ENCODE data around the gene PFN3.
"Not testable (repeated sequence)": the region's sequence is repeated elsewhere in the genome, so short reads cannot be mapped to it uniquely, and the experiment has no call there.

The PFN3 gene

GRCh38 chr5:177428574-177429217 is 28.2 kb upstream of the PFN3 start:
- 90 to 91% methylated on average over 7 to 10 of the region's 10 CpGs for WGBS, 2 experiments (ENCODE audit: insufficient coverage in 2 of 2)
- Histone ChIP-seq H3K27ac (ENCODE audit: low read depth, low read length, severe bottlenecking) (no peak overlapping the region), H3K4me3 (ENCODE audit: extremely low read depth, insufficient read depth, low read length, poor library complexity, severe bottlenecking) (no peak overlapping the region), H3K9me3 (ENCODE audit: control insufficient read depth, low read length) (no peaks in the 10 kb centered on the region), H3K4me1 (ENCODE audit: control insufficient read depth, insufficient read depth, low read length, poor library complexity, severe bottlenecking) (peaks cover 17% of the 10 kb centered on the region), H3K36me3 (ENCODE audit: control insufficient read depth, insufficient read depth, low read length) (peaks cover 38% of the 10 kb centered on the region)

GRCh38 chr5:177427919-177428573 is 27.6 kb upstream of the PFN3 start:
- Histone ChIP-seq H3K27ac (ENCODE audit: low read depth, low read length, severe bottlenecking) (no peak overlapping the region), H3K36me3 (ENCODE audit: control insufficient read depth, insufficient read depth, low read length) (peaks cover 32% of the 10 kb centered on the region), H3K4me1 (ENCODE audit: control insufficient read depth, insufficient read depth, low read length, poor library complexity, severe bottlenecking) (peaks cover 17% of the 10 kb centered on the region), H3K9me3 (ENCODE audit: control insufficient read depth, low read length) (no peaks in the 10 kb centered on the region), H3K4me3 (ENCODE audit: extremely low read depth, insufficient read depth, low read length, poor library complexity, severe bottlenecking) (no peak overlapping the region)
- WGBS, 2 experiments (ENCODE audit: insufficient coverage in 2 of 2), result 91 to 96% methylated on average over 9 to 11 of the region's 11 CpGs

GRCh38 chr5:177427211-177427822 is 26.9 kb upstream of the PFN3 start:
- Histone ChIP-seq H3K27ac (ENCODE audit: low read depth, low read length, severe bottlenecking) (no peak overlapping the region), H3K4me1 (ENCODE audit: control insufficient read depth, insufficient read depth, low read length, poor library complexity, severe bottlenecking) (peaks cover 17% of the 10 kb centered on the region), H3K4me3 (ENCODE audit: extremely low read depth, insufficient read depth, low read length, poor library complexity, severe bottlenecking) (peak overlapping the region; percentile 76), H3K9me3 (ENCODE audit: control insufficient read depth, low read length) (no peaks in the 10 kb centered on the region), H3K36me3 (ENCODE audit: control insufficient read depth, insufficient read depth, low read length) (peaks cover 25% of the 10 kb centered on the region)
- WGBS, 2 experiments (ENCODE audit: insufficient coverage in 2 of 2), result 33 to 36% methylated on average over 10 to 11 of the region's 11 CpGs

- H3K4me3 ChIP-seq (ENCODE audit: extremely low read depth, insufficient read depth, low read length, poor library complexity, severe bottlenecking), result peak within 1 kb of the TSS; percentile 76
Measured at GRCh38 chr5:177426566-177427210, 26.2 kb upstream of the PFN3 start, which contains the start of gene GRK6. Gene GRK6, plus strand, starts transcription at chr5:177426676. Its CDS starts 170 bp downstream, at chr5:177426846.

GRCh38 chr5:177425801-177426565 is 25.5 kb upstream of the PFN3 start:
- Histone ChIP-seq H3K4me3 (ENCODE audit: extremely low read depth, insufficient read depth, low read length, poor library complexity, severe bottlenecking) (peak overlapping the region; percentile 54), H3K36me3 (ENCODE audit: control insufficient read depth, insufficient read depth, low read length) (peaks cover 13% of the 10 kb centered on the region), H3K9me3 (ENCODE audit: control insufficient read depth, low read length) (no peaks in the 10 kb centered on the region), H3K27ac (ENCODE audit: low read depth, low read length, severe bottlenecking) (peak overlapping the region; percentile 96), H3K4me1 (ENCODE audit: control insufficient read depth, insufficient read depth, low read length, poor library complexity, severe bottlenecking) (peaks cover 17% of the 10 kb centered on the region)
- 1 to 2% methylated on average over 36 to 51 of the region's 52 CpGs for WGBS, 2 experiments (ENCODE audit: insufficient coverage in 2 of 2)

More at GRCh38 chr5:177426566-177427210, 26.2 kb upstream of the PFN3 start, which contains the start of gene GRK6:
- peak within 1 kb of the TSS; percentile 96 for H3K27ac ChIP-seq (ENCODE audit: low read depth, low read length, severe bottlenecking)
- H3K9me3 ChIP-seq (ENCODE audit: control insufficient read depth, low read length), result no peaks in the 10 kb centered on the region
- 0 to 1% methylated on average over 46 to 53 of the region's 82 CpGs for WGBS, 2 experiments (ENCODE audit: insufficient coverage in 2 of 2)
- peaks cover 20% of the 10 kb centered on the region for H3K36me3 ChIP-seq (ENCODE audit: control insufficient read depth, insufficient read depth, low read length)
- peaks cover 17% of the 10 kb centered on the region for H3K4me1 ChIP-seq (ENCODE audit: control insufficient read depth, insufficient read depth, low read length, poor library complexity, severe bottlenecking)

- H3K4me1 ChIP-seq (ENCODE audit: control insufficient read depth, insufficient read depth, low read length, poor library complexity, severe bottlenecking), result peaks cover 17% of the 10 kb centered on the region
- peak overlapping the region; percentile 54 for H3K4me3 ChIP-seq (ENCODE audit: extremely low read depth, insufficient read depth, low read length, poor library complexity, severe bottlenecking)
- peaks cover 7% of the 10 kb centered on the region for H3K36me3 ChIP-seq (ENCODE audit: control insufficient read depth, insufficient read depth, low read length)
- WGBS, 2 experiments (ENCODE audit: insufficient coverage in 2 of 2), result 67 to 68% methylated on average over 9 to 12 of the region's 13 CpGs
- no peaks in the 10 kb centered on the region for H3K9me3 ChIP-seq (ENCODE audit: control insufficient read depth, low read length)
- peak overlapping the region; percentile 96 for H3K27ac ChIP-seq (ENCODE audit: low read depth, low read length, severe bottlenecking)
Measured at GRCh38 chr5:177425196-177425800, 24.8 kb upstream of the PFN3 start.

GRCh38 chr5:177423671-177424070 is 23.2 kb upstream of the PFN3 start:
- 75 to 84% methylated on average over 1 to 2 of the region's 2 CpGs for WGBS, 2 experiments (ENCODE audit: insufficient coverage in 2 of 2)
- peaks cover 7% of the 10 kb centered on the region for H3K4me1 ChIP-seq (ENCODE audit: control insufficient read depth, insufficient read depth, low read length, poor library complexity, severe bottlenecking)
- no peak overlapping the region for H3K27ac ChIP-seq (ENCODE audit: low read depth, low read length, severe bottlenecking)
- H3K36me3 ChIP-seq (ENCODE audit: control insufficient read depth, insufficient read depth, low read length), result no peaks in the 10 kb centered on the region
- H3K4me3 ChIP-seq (ENCODE audit: extremely low read depth, insufficient read depth, low read length, poor library complexity, severe bottlenecking), result no peak overlapping the region
- no peaks in the 10 kb centered on the region for H3K9me3 ChIP-seq (ENCODE audit: control insufficient read depth, low read length)

GRCh38 chr5:177421062-177421798 is 20.8 kb upstream of the PFN3 start:
- Histone ChIP-seq H3K36me3 (ENCODE audit: control insufficient read depth, insufficient read depth, low read length) (no peaks in the 10 kb centered on the region), H3K27ac (ENCODE audit: low read depth, low read length, severe bottlenecking) (no peak overlapping the region), H3K9me3 (ENCODE audit: control insufficient read depth, low read length) (no peaks in the 10 kb centered on the region), H3K4me3 (ENCODE audit: extremely low read depth, insufficient read depth, low read length, poor library complexity, severe bottlenecking) (no peak overlapping the region), H3K4me1 (ENCODE audit: control insufficient read depth, insufficient read depth, low read length, poor library complexity, severe bottlenecking) (peaks cover 6% of the 10 kb centered on the region)
- 94% methylated on average over 4 of the region's 6 CpGs; no CpG with 5 or more reads in 1 of the 2 experiments for WGBS, 2 experiments (ENCODE audit: insufficient coverage in 2 of 2)

GRCh38 chr5:177420472-177420871 is 20.0 kb upstream of the PFN3 start:
- not testable (repeated sequence) for H3K27ac ChIP-seq (ENCODE audit: low read depth, low read length, severe bottlenecking); H3K4me3 ChIP-seq (ENCODE audit: extremely low read depth, insufficient read depth, low read length, poor library complexity, severe bottlenecking); H3K4me1 ChIP-seq (ENCODE audit: control insufficient read depth, insufficient read depth, low read length, poor library complexity, severe bottlenecking); H3K36me3 ChIP-seq (ENCODE audit: control insufficient read depth, insufficient read depth, low read length); H3K9me3 ChIP-seq (ENCODE audit: control insufficient read depth, low read length)
- 80 to 94% methylated on average over 4 to 6 of the region's 7 CpGs for WGBS, 2 experiments (ENCODE audit: insufficient coverage in 2 of 2)

Data from mesodermal cell (in vitro differentiated cells).